KMS-11 (cell line): ENCODE measurements around the gene SLC5A12.

ENCODE experiments used
- H2AFZ ChIP-seq: fragments of 200-600 bp; sonication (generic); 2 replicates; pipeline ENCODE4 v1.6.1; 2016; ENCODE audit warnings: antibody characterized with exemption, mixed run types, low read depth
- H3K27ac ChIP-seq: fragments of 200-600 bp; sonication (generic); 2 replicates; pipeline ENCODE4 v1.6.1; 2016; ENCODE audit warnings: mild to moderate bottlenecking, mixed run types
- H3K27me3 ChIP-seq: fragments of 200-600 bp; sonication (generic); 2 replicates; pipeline ENCODE4 v1.6.1; 2017; ENCODE audit warnings: mild to moderate bottlenecking, low read depth, mixed run types, moderate library complexity; ENCODE audit not compliant: insufficient read depth
- H3K36me3 ChIP-seq: fragments of 200-600 bp; sonication (generic); 2 replicates; pipeline ENCODE4 v1.6.1; 2017; ENCODE audit warnings: mild to moderate bottlenecking, mixed run types; ENCODE audit not compliant: insufficient read depth
- H3K4me1 ChIP-seq: fragments of 200-600 bp; sonication (generic); 2 replicates; pipeline ENCODE4 v1.6.1; 2016; ENCODE audit warnings: mild to moderate bottlenecking, low read depth, mixed run types; ENCODE audit not compliant: poor library complexity, severe bottlenecking
- H3K4me2 ChIP-seq: fragments of 200-600 bp; sonication (generic); 2 replicates; pipeline ENCODE4 v1.7.0; 2016; ENCODE audit warnings: mild to moderate bottlenecking, mixed run types
- H3K4me3 ChIP-seq: fragments of 200-600 bp; sonication (generic); IDR thresholded peaks from 2 replicates; pipeline ENCODE4 v1.6.1; 2017; ENCODE audit warnings: low read depth, low read length, mixed read lengths; ENCODE audit not compliant: insufficient read depth
- H3K79me2 ChIP-seq: fragments of 200-600 bp; sonication (generic); 2 replicates; pipeline ENCODE4 v1.6.1; 2016; ENCODE audit warnings: low read depth, mixed run types; ENCODE audit not compliant: insufficient read depth
- H3K9ac ChIP-seq: fragments of 200-600 bp; sonication (generic); 2 replicates; pipeline ENCODE4 v1.6.1; 2016; ENCODE audit warnings: mild to moderate bottlenecking, mixed run types
- H4K20me1 ChIP-seq: fragments of 200-600 bp; sonication (generic); 2 replicates; pipeline ENCODE4 v1.6.1; 2016; ENCODE audit warnings: mild to moderate bottlenecking, mixed run types; ENCODE audit not compliant: insufficient read depth
- CTCF ChIP-seq: fragments of 200-600 bp; sonication (generic); conservative IDR thresholded peaks from 2 replicates; pipeline ENCODE4 v1.6.1; 2017; ENCODE audit warnings: low read depth, mild to moderate bottlenecking, antibody characterized with exemption, low read length, moderate library complexity, mixed read lengths

The SLC5A12 gene

GRCh38 chr11:26726960-26727359 lies 5.1 kb upstream of the SLC5A12 start:
- no peak overlapping the region for H3K27ac ChIP-seq
- H3K4me1 ChIP-seq, result no peaks in the 10 kb centered on the region
- no peak overlapping the region for H3K9ac ChIP-seq
- H3K79me2 ChIP-seq, result no peaks in the 10 kb centered on the region
- H4K20me1 ChIP-seq, result no peaks in the 10 kb centered on the region
- H3K36me3 ChIP-seq, result no peaks in the 10 kb centered on the region
- TF ChIP-seq CTCF, result no peak
- no peak overlapping the region for H3K4me3 ChIP-seq
- no peak overlapping the region for H3K4me2 ChIP-seq
- H3K27me3 ChIP-seq, result no peaks in the 10 kb centered on the region
- no peak overlapping the region for H2AFZ ChIP-seq

- Histone ChIP-seq H4K20me1 (no peaks in the 10 kb centered on the region), H3K4me3 (no peak overlapping the region), H3K4me1 (no peaks in the 10 kb centered on the region), H3K36me3 (no peaks in the 10 kb centered on the region), H3K79me2 (no peaks in the 10 kb centered on the region), H2AFZ (no peak overlapping the region), H3K4me2 (no peak overlapping the region), H3K27me3 (no peaks in the 10 kb centered on the region), H3K27ac (no peak overlapping the region), H3K9ac (no peak overlapping the region)
- TF ChIP-seq CTCF, result no peak
Measured at GRCh38 chr11:26719998-26720397, 1.9 kb downstream of the SLC5A12 start.

GRCh38 chr11:26719289-26719973 lies 2.4 kb downstream of the SLC5A12 start:
- Histone ChIP-seq H3K36me3 (no peaks in the 10 kb centered on the region), H3K9ac (no peak overlapping the region), H3K27ac (no peak overlapping the region), H3K4me1 (no peaks in the 10 kb centered on the region), H2AFZ (no peak overlapping the region), H3K27me3 (no peaks in the 10 kb centered on the region), H3K4me3 (no peak overlapping the region), H3K4me2 (no peak overlapping the region), H3K79me2 (no peaks in the 10 kb centered on the region), H4K20me1 (no peaks in the 10 kb centered on the region)
- TF ChIP-seq CTCF, result no peak

GRCh38 chr11:26717771-26718170 lies 4.1 kb downstream of the SLC5A12 start:
- no peak for TF ChIP-seq CTCF
- no peak overlapping the region for H3K9ac ChIP-seq
- no peak overlapping the region for H3K4me2 ChIP-seq
- no peaks in the 10 kb centered on the region for H3K27me3 ChIP-seq
- no peaks in the 10 kb centered on the region for H3K36me3 ChIP-seq
- no peaks in the 10 kb centered on the region for H3K79me2 ChIP-seq
- no peak overlapping the region for H3K4me3 ChIP-seq
- H3K4me1 ChIP-seq, result no peaks in the 10 kb centered on the region
- no peaks in the 10 kb centered on the region for H4K20me1 ChIP-seq
- H2AFZ ChIP-seq, result no peak overlapping the region
- H3K27ac ChIP-seq, result no peak overlapping the region
